IPS DF 19.7 (cell line): ENCODE data around the gene TFB1M.
"Not testable (repeated sequence)": the region's sequence is repeated elsewhere in the genome, so short reads cannot be mapped to it uniquely, and the experiment has no call there.

Experiments
- DNase-seq: peaks from one replicate; pipeline ENCODE4 v3.0.0-alpha.2; 2013; ENCODE audit warnings: low read depth, low spot score

The TFB1M gene

DNA sequence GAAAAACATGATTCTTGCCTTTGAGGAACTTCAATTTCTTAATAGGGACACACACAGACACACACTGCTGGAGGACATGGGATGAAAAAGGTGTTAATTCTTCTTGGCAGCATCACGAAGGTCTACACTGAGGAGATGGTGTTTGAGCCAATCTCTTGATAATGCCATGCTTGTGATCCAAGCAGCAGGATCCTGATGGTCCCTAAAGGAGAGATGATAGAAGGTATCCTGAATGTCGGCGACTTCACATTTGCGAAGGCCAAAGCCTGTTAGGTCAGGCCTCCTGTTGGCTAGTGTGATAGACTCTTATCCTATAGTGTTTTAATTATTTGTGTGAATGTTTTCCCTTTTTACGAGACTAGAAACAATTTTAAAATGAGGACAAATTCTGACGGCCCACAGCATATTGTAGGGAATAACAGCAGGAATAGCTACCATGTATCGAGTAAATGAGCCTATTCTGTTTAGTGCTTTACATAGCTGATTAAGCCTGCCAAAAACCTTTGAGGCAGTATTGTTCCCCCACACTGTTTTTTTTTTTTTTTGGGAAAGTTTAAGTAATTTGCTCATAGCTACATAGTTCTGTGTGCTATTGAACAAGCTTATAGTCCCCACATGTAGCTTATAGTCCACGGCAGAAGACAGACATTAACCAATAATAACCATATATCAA is 15.3 kb upstream of the TFB1M start:
- DNase-seq, result no peak

DNA sequence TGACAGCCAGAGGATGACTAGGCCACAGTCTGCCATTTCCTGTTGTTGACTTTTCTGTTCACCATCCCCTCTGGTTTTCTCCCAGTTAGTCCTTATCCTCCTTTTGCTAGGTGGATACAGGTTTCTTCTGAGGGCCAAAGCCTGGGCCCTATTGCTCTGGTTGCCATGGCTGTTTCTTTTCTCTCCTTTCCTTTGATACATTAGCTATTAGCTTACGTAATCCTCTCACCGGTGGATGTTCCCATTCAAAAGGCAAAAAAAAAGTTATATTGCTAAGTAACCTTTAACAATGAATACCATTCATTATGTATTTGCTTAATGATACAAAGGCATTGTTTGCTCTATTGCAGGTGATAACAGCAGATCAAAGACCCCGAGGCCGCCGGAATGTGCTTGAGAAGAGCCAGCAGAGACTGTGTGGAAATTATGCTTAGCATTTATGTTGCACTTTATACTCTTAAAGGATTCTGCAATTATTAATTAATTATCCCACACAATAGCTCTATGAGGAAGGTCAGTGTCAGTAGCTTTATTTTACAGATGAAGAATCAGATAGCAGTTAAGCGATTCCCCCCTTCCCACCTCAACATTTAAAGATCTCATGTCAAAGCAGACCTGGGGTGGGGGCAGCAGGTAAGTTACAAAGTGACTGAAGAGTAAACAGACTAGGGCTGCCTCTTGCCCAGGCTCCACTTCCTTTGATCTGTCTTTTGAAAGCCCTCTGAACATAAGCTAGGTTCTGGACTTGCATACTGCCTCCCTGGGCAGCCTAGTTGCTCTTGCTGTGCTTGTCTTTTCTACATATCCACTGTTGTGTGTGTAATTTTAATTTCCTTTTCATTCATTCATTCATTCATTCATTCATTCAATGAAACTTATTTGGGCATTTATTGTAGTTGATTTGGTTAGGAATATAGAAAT is 14.5 kb upstream of the TFB1M start:
- no peak for DNase-seq

DNA sequence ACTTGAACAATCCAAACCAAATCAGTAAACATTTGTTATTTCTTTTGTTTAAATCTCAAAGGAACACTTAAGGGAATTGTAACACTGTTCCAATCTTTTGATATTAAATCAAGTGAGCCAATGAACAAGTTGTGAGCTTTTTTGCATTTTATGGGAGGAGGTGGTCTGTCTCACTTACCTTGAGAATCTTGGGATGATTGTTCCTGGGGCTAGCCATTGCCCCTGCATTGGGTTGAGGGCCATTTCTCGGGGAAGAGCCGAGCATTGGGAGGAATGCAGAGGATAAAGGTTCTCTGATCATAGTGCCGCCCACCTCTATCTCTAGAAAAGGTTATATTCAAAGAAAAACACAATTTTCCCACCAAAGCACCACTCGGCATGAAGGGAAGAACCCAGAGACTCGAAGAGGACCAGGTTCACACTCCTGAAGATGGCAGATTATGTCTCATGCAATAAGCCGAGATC is 13.8 kb upstream of the TFB1M start:
- no peak for DNase-seq

DNA sequence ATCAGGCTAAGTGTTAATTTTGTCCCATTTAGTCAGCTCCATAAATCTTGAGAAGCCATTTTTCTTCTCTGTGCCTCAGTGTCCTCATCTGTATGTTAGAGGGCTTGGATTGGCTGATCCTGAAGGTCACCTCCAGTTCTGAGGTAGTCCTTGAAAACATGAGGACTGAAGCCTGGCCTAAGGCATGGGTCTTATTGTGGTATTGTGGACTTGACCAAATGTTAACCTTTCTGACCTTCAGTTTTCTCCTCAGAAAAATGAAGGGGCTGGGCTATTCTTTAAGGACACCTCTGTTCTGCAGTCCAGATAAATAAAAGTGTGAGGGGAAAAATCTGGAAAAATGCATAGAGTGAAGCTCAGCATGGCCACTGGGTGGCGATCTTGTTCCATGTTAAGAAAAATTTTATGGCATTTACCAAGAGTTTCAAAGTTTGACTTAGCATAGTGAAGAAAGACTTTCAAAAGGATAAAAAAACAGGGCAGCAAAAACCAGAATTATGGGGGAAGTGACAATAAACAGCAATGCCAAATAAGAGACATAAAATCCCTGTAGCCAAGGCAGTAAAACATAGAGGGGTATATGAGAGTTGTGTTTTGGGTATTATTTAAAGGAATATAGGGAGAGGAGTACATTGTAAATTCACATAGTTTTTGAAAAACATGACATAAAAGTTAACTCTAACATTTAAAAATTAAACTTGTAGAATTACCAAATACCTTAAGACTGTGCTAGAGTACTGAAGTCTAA is 13.2 kb upstream of the TFB1M start:
- DNase-seq, result no peak

DNA sequence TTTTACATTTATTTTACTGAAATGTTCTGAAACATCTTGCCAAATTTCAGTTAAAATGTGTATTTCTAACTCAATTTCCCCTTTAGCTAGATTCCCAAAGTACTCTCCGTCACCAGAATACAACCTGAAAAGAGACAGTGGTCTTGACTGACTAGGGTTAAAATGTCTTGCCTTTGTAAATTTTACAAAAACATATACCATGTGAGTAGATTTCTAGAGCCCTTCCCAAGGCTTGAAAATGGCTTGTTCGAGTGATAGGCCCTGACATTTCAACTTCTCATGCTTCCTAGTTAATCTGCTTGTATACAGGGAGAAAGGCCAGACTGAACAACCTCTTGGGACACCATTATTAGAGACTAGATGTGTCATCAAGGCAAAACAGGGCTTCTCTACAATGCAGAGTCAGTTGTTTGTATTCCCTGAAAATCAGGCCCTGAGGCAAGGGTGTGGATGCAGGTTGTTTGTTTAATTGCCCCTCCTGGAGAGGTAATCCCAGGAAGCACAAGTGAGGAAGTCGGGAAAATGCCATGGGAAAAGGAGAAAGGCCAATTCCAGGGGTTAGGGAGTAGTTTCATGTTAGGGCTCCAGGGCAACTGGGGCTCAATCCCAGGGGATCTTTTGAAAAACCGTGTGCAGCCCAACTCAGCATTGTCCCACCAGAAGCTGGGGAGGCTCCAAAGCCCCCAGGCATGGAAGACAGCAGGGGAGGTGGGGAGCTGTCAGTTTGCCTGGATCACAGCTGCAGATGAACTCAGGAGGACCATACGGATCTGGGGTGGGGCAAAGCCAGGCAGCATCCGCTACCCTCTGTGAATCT is 11.6 kb upstream of the TFB1M start:
- no peak for DNase-seq

DNA sequence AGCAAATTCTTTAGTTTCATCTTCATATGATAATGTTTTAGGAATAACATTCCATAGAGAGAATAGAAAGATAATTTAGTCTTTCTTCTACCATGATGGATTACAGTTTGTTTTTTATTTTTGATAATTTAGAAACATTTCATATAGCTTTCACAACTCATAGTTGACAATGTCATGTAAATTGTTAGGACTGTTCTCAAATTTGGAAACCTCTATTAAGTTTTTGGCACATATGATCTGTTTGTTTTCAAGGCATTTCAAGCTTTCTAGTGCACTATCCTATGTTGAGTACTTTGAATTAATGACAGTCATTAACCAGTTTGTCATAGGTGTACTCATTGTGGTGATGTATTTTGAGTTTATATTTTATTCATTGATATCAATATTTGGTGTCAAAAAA is 10.7 kb upstream of the TFB1M start:
- DNase-seq, result no peak

DNA sequence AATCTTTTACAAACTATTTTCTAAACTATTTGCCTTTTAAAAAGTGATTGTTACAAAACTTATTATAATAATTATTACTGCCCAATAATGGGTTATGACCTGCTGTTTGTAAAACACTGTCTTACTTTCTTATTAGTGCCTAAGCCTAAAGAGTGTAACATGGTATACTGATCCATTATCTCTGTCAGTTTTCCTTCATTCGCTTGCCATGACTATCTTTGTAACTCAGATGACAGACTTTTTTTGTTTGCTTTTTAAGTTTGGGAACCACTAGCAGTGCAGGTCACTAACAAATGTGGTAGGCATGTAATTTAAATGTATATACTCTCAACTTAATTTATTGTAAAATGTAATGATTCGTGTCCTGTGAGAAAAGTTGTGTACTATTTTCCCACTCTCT is 9.9 kb upstream of the TFB1M start:
- DNase-seq, result no peak

DNA sequence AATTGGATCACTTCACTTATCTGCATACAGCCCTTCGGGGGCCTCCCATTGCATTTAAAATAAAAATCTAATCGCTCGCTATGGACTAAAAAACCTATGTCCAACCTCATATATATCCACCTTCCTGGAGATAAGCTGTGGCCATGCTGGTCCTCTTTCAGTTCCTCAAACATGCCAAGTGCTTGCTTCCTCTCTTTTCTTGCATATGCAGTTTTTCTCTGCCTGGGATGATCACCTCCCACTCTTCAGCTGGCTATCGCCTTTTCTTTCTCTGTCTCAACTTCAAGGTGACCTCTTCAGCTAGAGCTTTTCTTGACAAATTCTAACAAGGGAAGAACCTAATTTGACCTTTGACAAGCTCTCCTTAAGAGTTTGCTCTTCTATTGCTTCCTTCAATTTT is 5.6 kb upstream of the TFB1M start:
- DNase-seq, result no peak

DNA sequence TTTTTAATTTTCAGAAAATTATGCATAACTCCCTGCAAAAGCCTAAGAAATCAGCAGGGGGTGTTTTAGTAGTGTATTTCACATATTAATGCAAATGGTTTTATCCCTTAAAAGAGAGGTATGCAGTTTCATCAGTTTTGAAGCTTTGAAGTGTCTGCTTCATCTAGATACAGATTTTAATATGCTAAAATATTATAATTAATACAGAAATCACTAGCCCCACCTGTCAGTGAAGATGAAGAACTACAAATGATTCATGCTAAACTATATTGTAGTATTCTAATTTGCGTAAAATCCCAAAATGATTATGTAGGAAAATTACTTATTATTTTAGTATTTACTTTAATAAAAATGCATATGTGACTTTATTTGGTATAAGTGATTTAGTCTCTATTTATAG is 2.9 kb upstream of the TFB1M start:
- no peak for DNase-seq

DNA sequence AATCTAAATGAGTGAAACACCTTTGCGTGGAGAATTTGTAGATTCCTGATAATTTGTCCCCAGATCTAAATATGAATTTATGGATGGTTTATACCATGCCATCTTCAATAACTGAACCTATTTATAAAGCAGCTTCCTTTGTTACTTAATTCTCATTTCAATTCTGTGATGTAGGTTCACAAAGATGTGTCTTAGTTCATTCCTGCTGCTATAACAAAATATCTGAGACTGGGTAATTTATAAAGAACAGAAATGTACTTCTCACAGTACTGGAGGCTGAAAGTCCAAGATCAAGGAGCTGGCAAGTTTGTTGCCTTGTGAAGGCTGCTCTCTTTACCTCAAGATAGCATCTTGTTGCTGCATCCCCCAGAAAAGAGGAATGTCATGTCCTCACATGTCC is 2.1 kb upstream of the TFB1M start:
- DNase-seq, result no peak

DNA sequence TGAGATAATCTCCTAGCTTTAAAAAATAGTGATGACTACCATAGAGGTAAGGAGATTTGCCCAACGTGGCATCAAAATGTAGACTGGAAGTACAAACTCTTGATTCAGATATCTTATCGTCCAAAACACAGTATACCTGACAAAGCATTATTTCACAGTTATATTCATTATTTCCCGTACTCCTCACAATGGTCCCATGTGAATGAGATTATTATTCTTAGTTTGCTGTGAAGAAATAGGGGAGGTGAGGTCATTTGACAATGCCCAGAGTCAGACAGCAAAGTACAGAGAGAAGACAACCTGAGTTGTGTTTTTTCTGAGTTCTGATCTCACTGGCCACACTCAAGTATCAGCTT is 1.2 kb upstream of the TFB1M start:
- no peak for DNase-seq

DNA sequence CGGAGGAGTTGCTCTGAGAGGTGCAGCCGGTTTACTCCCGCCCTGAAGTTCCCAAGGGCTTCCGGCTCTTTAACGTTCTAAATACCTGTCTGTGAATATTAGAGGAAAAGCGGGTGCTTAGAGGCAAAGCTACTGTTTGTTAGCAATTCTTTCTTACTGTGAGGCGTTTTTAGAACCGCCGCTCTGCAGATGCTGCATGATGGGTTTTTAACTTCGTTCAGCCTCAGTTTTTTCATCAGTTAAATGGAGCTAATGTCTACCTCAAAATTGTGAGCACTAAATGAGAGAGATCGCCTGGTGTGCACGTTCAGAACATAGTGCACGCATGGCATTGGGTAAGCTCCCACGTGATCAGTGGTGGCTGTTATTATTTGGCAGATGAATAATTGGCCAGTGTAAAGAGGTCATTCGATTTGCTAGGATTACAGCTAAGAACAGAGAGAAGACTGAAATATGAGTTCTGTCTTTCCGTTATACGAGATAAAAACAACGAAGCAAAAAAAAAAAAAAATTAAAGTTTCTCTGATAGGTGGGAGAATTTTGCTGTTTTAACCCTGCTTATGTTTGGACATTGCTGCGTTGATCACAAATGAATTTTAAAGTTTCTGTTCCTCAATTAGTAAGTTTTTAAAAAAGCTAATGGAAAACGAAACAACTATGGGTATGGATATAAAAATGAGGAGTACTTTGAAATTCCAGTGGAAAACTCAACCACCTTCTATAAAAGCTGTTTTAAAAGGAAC is 660 bp upstream of the TFB1M start:
- no peak for DNase-seq

DNA sequence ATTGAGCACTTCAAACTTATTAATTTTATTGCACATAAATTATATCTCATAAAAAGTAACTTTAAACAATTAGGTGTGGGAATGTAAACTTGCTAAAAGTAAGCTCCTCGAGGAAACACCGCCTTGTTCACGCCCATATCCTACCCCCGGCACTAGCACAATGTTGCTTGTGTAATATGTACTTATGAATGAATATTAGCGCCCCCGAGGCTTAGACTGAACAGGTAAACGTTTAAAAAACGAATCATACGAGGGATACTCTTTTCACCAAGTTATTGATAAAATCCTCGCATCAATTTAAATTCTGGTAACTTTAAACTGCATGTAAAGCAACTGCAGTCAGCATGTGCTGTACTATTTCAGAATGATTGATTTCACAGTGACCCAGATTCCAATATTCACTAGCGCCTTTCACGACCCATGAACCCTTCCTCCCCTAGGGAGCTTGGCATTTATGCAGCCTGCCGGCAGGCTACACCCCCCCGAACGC is 637 bp downstream of the TFB1M start:
- DNase-seq, result no peak

DNA sequence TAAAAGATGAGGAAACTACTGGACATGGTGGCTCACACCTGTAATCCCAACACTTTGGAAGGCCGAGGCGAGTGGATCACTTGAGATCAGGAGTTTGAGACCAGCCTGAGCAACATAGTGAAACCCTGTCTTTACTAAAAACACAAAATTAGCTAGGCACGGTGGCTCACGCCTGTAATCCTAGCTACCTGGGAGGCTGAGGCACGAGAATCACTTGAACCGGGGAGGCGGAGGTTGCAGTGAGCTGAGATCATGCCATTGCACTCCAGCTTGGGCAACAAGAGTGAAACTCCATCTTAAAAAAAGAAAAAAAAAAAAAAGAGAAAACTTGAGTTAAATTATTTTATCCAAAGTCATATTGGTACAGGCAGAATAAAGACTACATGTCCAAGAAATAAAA is 1.3 kb downstream of the TFB1M start:
- DNase-seq, result not testable (repeated sequence)

DNA sequence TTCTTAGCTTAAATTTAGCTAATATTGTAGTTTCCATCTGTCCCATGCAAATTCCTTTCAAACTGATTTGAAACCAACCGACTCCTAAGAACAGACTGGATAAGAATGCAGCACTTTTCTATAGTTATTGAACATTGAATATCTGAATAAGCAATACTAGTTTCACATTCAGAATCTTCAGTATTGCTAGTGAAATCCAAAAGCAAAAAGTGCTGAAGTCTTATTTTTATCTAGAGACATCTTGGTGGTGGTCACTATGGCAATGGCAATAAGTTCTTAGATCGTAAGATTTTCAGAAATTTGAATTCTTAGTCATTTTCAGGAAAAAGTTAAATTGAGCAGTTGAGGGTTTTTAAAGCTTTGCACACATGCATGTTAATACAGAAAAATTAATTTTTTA is 2.7 kb downstream of the TFB1M start:
- no peak for DNase-seq

DNA sequence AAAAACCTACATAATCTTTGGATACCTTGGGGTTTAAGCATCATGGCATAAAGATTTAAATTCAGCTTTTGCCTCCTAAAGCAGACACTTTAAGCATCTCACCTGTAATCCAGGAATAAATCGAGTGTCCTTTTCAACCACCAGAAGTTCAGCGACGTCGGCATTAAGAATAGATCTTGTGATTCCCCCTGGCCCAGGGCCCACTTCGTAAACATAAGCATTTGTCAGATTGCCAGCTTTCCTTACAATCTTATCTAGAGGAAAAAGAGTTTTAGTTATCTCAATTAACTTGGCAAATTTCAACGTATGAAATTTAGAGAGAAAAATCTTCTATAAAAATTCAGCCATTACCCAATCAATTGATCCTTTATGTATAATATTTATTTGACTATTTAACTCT is 3.2 kb downstream of the TFB1M start:
- no peak for DNase-seq

DNA sequence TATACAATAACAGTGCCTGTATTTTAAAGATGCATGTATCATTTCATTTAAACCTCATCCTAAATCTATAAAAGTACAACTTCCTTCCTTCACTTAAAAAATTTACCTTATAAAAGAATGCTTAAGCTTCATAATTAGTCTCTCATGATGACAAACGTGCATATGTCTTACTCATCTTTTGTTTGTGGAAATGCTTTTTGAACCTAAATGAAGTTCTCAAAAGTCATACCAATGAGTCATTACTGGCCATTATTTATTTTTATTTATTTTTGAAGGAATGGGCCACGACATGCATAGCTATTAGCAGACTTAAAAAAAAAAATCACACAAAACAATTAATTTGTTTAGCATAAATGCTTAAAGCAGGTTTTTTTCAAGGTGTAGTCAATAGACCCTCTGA is 3.7 kb downstream of the TFB1M start:
- no peak for DNase-seq

DNA sequence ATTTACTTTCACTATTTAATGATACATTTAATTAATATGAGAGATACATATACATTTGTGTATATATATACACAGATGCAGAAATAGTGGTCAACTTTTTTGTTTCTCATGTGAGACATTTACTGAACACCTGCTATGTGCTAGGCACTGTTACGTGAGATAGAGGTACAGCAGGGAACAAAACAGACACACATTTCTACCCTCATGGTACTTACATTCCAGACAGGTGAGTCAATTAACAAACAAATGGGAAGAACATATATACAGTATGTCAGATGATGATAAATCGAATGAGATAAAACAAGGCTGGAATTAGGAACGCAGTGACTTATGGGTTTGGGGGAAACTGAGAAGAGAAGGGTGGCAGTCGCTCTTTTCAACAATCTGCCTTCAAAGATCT is 5.1 kb downstream of the TFB1M start:
- no peak for DNase-seq

DNA sequence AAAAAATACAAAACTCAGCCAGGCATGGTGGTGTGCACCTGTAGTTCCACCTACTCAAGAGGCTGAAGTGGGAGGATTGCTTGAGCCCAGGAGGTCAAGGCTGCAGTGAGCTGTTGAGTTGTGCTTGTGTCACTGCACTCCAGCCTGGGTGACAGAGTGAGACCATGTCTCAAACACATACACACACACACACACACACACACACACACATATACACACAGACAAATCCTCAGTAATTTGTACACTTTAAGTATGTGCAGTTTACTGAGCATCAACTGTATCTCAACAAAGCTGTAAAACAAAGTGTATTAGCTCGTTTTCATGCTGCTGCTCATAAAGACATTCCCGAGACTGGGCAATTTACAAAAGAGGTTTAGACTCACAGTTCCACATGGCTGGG is 7.3 kb downstream of the TFB1M start:
- no peak for DNase-seq

DNA sequence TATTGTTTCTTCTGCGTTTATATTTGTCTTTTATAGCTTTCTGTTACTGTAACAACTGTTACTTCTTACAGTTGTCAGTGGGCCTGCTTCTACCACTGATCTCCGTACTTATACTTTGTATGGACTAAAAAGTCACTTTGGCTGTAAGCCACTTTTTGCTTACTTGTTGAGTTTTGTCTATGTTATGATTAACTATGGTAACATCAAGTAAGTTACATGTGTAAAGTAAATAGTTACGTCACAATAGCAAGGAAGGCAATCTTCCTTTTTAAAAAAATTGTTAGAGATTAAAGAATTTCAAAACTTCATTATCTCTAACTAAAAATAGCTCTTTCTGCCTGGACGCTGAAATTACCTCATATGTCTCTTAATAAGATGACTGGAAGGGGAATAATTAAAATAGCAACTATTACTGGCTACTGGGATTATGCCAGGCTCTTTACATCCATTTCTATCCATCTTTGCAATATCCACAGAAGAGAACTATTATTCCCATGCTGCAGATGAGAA is 10.9 kb downstream of the TFB1M start:
- DNase-seq, result no peak

DNA sequence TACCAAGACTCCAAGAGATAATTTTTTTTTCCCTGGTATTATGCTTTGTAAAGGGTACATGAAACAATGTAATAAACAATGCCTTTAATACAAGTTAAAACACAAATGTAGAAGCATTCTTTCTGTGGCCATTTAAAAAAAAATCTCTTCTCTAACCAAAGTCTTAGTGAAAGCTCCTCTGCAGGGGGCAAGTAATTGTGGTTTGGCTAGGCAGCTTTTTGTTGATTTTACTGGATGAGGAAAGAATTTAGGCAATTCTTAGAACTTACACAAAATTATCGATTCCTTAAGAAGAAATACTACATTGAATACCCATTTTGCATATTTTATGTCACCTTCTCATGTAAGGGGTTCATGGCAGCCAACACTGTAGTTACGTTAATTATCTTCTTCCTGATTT is 12.4 kb downstream of the TFB1M start:
- DNase-seq, result no peak
